Measurements from ENCODE around the gene C21orf58. TPM values are rescaled to one million over a fixed set of nuclear protein-coding genes. Genes with fewer than 3 reads are reported as not detected.
"Not testable (repeated sequence)": the region's sequence is repeated elsewhere in the genome, so short reads cannot be mapped to it uniquely, and the experiment has no call there.

C21orf58 gene
- polyA plus RNA-seq, 1 donor: 22.3 TPM

DNA sequence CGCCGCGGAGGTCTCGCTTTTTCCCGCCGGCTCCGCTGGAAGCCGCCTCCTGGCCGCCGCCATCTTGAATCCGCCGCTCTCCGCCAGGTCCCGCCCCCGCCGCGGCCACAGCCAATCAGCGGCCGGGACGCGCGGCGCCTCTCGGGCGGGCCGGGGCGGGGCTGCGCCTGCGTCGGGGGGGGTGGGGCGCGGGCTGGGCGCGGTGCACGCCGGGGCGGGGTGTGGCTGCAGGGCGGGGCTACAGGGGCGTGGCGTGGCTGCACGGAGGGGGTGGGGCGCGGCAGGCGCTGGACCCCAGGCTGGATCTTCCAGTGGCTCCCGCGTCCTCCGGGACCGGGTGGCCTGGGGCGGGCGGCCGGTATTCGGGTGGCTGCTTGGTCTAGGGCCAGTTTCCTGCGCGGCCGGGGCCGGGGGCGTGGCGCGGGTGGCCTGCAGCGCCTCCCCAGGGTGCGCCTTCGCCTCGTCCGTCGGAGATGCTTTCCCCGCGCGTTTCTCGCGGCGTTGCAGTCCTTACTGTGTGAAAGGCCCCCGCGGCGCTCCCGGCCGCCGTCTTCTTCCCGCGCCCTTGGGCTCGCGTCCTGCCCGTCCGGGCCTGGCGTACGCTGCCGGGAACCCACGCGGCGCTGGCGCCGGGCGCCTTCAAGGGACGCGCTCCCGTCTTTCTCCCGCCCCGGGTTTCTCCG lies 861 bp upstream of the C21orf58 start:
- peak; percentile 79 for DNase-seq

DNA sequence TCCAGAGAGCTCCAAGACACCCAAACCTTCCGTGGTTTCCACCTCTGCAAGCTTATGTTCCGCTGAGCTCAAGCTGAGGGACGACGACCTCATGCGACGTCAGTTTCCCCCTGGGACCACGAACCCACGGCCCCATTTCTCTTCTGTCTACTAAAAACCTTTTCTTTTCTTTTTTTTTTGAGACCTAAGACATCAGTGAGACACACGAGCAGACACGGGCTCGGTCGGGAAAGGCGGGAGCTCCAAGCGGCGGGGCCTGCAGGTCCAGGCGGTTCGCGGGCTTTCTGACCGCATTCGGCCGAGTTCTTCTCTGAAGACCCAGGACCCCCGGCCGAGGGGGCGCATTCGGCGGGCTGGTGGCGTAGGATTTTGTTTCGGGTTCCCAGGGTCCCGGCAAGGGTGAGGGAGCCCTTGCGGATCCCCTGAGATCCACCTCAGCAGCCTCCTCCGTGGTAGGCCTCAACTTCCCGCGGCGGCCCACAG lies 402 bp downstream of the C21orf58 start:
- DNase-seq: no peak

DNA sequence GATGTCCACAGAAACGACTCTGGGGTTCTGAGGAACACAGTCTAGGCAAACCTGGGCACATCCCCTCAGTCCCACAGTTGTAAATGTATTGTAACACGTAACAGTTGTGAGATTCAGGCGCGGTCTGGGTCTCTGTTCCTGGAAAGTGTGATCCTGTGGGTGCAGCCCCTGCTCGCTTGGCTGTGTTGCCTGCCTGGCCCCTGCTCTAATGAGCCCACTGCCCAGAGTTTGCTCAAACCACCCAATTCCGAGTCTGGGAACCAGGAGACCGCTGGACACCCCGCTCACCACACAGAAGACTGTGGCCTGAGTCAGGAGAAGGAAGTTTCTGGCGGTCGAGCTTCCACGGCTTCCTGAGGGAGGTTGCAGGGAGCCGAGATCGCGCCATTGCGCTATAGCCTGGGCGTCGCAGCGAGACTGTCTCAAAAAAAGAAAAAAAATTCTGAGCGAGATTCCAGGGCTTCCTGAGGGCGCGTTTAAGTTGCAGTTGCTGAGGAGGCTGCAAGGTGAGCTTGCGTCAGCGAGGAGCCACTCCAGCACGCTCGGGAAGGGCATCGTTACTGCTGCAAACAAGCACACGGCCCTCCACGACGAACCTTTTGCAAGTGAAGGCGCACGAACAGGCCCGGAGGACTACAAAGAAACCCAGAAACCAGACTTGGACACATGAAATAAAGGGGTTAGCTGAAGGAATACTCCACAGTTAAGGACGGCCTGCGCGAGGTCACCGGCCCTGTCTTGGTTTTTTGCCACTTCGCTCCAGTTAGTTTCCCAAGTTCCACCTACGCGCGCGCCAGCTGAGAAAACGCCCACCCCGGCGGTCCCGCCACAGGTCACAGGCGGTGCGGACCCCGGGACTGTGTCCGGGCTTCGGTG lies 1.1 kb downstream of the C21orf58 start:
- no peak for DNase-seq

DNA sequence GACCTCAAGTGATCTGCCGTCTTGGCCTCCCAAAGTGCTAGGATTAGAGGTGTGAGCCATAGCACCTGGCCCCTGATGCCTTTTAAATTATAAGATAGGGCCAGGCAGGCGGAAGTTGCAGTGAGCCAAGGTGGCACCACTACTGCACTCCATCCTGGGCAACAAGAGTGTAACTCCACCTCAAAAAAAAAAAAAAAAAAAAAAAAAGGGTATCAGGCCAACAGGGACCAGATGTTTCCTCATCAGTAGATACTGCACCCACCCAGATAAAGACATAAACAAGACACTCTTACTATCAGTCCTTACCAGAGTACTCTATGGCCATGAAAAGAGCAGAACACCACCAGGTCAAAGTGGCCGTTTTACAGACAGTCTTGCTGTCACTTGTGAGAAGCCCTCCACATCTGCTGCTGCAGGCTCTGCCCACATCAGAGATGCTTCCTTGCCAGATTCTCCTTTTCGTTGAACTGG lies 3.3 kb downstream of the C21orf58 start:
- no peak for DNase-seq

DNA sequence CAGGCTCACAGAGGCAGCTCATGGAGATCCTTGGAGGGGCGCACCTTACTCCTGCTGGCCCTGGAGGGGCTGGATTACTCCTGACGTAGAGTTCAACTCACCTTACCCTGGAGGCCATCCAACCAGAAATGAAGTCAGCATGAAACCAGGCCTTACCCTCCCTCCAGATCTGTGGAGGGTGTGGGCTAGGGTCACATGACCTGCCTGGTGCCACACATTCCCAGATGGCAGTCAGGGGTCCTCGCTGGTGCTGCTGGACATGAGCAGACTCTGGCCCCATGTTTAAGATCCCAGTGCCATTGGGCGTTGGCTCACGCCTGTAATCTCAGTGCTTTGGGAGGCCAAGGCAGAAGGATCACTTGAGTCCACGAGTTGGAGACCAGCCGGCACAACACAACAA lies 4.5 kb downstream of the C21orf58 start:
- no peak for DNase-seq

DNA sequence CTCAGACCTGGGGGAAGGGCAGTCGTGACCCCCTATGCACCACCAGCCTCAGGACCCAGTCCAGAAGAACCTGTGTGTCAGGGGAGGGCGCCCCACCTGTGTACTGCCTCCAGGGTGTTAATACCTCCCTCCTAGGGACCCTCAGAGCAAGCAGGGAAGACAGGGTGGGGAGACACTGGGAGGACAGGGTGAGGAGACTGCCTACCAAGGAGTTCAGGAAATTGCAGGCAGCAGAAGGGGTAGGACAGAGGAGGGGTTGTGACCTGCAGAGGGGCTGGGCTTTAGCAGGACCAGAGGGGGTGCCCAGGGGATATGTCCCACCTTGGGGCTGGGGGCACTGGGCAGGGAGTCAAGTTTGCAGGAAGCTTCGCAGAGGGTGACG lies 5.2 kb downstream of the C21orf58 start:
- DNase-seq: no peak

DNA sequence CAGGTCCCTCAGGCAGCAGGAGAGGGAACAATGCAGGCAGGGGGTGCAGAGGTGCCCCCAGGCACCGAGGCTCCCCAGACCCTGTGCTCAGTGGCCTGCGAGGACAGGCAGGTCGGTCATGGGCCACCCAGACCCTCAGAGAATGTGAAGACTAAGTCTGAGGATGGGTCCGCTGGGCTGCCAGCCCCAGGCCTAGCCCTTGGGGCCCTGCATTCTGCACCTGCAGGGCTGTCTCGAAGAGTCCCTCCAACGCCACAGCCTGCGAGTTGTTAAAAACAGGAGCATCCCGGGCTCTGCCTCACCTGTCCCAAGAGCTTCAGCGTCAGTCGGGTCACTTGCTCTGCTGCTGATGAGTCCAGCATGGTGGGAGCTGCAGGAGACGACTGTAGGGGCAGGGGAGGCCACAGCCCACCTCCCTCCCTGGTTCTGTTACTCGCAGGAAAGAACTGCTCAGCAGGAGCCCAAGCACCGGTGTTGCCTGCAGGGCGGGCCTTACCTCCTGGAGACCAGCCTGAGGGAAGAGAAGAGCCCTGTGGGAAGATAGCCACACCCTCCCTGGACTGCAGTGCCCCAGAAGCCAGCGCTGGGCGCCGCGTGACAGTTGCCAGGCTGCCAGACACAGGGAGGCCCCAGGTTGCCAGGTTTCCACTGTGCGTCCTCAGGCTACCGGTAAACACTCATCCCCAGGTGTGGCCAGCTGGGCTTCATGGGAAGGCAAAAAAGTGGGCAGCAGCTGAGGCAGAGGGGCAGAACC lies 5.8 kb downstream of the C21orf58 start:
- DNase-seq: no peak

DNA sequence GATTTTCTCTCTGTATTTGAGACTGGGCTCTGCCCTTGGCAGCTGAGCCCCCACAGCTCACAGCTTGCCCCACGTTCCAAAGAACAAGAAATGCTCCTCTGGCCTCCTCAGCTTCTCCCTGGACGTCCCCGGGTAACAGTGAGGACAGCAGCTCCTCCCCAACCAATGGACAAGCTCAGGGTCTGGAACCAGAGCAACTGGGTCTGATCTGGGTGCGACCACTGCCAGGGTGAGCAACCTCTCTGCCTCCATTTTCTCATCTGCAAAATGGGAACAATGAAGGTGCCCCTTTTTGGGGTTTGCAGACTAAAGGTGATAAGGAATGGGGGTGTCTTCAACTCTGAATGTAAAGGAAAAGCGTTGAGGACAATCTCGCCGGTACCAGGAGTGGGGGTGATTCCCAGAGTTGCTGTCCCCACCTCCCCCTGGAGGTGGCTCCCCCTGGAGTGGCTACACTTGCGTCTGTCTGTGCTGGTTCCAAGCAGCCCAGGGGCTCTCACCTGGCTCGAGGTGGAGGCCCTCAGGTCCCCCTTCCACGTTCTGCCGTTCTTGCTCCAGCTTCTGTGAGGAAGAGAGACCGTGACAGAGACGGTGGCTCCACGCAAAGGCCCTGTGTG lies 6.9 kb downstream of the C21orf58 start:
- DNase-seq: no peak

DNA sequence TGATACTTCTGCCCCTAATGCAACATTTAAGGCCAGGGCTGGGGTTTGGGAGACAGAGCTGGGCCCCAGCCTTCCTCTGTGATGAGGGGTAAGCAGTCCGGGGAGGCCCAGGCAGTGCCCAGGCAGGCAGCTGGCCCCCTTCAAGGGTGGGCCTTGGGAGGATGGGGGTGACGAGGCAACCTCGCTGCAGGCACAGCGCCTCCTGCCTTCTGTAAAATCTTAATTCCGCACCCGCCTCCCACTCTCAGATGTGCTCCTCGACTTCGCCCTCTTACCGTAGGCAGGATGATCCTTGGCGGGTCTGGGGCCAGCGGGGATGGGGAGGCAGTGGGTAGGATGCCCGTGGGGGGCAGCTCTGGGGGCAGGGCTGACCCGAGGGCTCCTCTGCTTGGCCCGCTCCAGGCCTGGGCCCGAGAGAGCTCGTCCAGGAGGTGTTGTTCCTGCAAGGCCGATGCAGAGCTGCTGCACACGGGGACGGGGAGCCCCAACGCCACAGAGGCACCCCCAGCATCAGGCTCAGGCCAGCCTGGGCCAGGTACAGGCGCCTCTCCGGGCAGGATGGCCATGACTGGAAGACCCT lies 9.1 kb downstream of the C21orf58 start:
- no peak for DNase-seq

DNA sequence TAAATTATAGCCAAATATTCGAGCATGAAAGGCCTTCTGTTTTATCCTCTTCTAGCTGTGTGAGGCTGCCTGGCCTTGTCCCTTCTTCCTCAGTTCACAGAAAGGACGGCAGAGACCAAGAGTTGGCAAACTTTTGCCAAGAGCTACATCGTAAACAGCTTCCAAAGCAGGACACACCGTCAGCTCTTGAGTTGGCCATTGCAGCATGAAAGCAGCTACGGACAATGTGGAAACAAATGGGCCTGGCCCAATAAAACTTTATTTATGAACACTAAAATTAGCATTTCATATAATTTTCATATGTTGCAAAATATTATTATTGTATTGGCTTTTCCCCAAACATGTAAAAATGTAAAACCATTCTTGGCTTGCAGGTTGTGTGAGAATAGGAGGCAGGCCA lies 10.7 kb downstream of the C21orf58 start:
- no peak for DNase-seq

DNA sequence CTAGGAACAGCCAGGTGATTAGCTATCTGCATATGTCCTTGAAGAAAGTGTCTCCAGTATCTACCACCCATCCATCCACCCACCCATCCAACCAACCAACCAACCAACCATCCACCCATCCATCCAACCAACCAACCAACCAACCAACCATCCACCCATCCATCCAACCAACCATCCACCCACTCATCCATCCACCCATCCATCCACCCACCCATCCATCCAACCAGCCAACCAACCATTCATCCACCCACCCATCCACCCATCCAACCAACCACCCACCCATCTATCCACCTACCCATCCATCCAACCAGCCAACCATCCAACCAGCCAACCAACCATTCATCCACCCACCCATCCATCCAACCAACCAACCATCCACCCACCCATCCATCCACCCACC lies 12.1 kb downstream of the C21orf58 start:
- no peak for DNase-seq

DNA sequence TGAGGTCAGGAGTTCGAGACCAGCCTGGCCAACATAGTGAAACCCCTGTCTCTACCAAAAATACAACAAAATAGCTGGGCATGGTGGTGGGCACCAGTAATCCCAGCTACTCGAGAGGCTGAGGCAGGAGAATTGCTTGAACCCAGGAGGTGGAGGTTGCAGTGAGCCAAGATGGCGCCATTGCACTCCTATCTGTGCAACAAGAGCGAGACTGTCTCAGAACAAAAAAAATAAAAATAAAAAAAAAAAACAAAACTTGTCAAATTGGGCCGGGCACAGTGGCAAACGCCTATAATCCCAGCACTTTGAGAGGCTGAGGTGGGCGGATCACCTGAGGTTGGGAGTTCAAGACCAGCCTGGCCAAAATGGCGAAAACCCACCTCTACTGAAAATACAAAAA lies 13.4 kb downstream of the C21orf58 start:
- not testable (repeated sequence) for DNase-seq

DNA sequence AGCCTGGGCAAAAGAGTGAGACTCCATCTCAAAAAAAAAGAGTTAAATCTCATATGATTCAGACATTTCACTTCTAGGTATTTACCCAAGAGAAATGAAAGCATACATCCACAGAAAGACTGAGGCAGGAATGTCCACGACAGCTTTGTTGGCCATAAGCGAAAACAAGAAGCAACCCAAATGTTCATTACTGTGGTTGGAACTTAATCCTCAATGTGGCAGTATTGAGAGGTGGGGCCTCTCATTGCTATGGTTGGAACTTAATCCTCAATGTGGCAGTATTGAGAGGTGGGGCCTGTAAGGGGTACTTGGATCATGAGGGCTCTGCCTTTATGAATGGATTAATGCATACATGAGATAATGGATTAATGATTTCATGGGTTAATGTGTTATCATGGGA lies 15.2 kb downstream of the C21orf58 start:
- DNase-seq: no peak

DNA sequence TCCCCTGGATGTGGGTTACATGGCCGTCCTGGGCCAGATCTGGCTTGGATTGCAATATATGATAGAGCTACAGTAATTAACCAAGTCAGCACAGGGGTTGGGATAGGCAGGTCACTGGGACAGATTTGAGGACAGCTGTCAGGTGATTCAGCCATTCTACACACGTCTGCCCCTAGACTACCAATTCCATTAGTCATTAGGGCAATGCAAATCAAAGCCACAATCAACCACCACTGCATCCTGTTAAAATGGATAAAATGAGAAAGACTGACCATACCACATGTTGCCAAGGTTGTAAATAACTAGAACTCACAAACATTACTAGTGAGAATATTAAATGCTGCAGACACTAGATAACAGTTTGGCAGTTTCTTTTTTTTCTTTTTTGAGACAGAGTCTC lies 16.0 kb downstream of the C21orf58 start:
- DNase-seq: no peak

DNA sequence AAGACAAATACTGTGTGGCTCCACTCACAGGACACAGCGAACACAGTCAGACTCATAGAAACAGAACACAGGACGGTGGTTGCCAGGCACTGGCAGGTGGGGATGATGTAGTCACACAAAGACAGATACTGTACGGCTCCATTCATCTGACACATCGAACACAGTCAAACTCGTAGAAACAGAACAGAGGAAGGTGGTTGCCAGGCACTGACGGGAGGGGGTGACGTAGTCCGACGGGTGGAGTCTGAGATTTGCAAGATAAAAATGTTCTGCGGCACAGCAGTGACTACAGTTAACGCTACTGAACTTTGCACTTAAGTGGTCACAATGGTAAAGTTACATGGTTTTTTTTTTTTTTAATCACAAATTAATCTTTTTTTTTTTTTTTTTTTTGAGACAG lies 18.7 kb downstream of the C21orf58 start:
- no peak for DNase-seq

DNA sequence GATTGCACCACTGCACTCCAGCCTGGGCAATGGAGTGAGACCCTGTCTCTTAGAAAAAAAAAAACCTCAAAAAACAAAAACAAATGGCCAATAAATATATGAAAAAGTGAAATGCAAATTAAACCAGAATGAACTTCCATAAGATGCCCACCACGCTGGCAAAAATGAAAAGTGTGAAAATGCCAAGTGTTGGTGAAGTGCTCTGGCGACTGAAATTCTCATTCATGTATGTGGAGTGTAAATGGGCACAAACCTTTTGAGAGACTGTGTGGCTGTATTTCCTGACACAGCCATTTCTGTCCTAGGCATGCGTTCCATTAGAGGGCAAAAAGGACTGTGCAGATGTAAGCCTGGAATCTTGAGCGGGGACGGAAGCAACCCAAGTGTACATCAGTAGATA lies 19.2 kb downstream of the C21orf58 start:
- no peak for DNase-seq

DNA sequence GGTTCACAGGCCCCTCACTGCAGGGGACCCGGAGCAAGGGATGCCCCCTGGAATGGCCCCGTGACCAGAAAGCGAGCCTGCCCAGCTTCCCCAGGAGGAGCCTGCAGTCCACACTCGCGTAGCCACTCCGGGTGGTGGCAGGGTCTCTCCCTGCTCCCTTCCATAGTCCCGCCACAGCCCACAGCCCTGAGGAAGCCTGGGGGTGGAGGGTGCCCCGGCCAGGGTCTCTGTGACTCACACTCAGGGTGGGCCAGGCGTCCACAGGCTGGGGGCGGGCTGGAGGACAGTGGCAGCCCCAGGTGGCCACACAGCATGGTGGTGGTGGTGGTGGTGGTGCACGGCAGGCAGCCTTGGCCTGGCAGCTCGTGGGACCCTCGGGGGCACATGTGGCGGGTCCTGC lies 21.9 kb downstream of the C21orf58 start:
- DNase-seq: no peak

DNA sequence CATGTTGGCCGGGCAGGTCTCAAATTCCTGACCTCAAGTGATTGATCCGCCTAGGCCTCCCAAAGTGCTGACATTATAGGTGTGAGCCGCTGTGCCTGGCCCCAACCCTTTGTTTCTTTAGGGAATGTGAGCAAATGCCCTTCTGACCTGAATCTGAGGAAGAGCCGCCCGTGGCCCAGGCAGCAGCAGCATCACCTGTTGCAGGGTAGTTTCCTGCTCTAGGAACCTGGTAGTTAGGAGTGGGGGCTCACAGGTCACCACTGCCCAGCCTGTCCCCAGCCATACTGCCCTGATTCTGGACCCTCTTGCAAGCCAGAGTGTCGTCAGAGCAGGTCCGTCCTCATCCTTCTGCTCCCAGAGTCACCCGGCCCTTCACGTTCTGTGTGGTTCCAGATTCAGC lies 24.5 kb downstream of the C21orf58 start:
- no peak for DNase-seq

DNA sequence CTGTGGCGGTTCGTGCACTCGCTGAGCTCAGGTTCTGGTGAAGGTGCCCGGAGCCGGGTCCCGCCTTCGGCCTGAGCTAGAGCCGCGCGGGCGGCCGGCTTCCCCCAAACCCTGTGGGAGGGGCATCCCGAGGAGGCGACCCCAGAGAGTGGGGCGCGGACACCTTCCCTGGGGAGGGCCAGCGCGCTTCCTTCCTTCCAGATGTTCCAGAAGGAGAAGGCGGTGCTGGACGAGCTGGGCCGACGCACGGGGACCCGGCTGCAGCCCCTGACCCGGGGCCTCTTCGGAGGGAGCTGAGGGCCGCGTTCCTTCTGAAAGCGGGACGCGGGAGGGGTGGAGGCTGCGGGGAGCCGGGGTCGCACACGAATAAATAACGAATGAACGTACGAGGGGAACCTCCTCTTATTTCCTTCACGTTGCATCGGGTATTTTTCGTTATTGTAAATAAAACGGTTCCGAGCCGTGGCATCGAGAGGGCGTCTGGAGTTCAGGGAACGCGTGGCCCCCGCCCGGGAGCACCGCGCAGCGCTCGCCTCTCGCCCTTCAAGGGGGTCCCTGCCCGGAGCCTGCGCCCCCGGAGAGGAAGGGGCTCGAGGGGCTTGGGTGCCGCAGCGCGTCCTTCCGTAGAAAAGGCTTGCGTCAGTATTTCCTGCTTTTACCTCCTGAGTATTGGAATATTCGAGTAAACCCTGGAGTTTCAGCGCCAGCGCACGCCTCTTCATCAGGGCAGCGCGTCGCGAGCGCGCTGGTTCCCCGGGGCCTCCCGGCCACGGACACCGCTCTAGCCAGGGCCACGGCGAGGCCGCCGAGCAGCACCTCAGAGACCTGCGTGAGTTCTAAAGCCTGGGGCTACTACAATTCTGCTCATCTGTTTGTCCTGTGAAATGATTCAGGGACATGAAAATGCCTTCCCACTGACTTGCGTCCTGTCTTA lies 26.1 kb downstream of the C21orf58 start:
- DNase-seq: peak; percentile 33

DNA sequence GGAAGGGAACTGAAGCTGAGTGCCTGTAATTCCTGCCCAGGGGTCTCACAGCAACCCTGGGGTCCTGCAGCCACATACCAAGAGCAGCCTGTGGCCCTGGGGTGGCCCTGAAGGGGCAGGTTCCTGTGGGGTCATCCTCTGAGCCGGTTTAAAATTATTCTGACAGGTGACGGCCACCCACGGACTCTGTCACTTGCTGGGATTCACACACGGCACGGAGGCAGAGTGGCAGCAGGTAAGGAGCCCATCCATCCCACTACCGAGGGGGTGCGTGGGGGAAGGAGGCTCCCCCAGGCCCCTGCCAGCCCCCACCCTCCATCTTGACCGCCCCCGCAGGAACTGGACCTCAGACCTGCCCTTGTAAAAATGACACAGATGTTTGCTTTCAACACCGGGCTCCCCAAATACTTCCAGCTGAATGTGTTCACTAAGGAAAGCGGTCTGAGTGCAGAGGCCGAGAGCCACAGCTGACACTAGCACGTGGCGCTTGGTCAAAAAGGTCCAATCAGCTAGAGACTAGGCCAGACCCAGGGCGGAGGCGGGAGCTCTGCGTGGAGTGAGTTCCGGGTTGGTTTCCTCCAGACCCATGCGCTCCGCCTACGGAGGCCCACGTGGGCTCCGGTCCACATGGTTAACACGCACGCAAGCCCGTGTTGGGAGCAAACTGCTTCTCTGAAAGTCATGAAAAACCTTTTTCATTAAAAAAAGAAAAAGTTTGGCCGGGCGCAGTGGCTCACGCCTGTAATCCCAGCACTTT lies 27.5 kb downstream of the C21orf58 start:
- DNase-seq: peak; percentile 74
